ENCODE data around the gene ZNF836.

Gene ZNF836

DNA sequence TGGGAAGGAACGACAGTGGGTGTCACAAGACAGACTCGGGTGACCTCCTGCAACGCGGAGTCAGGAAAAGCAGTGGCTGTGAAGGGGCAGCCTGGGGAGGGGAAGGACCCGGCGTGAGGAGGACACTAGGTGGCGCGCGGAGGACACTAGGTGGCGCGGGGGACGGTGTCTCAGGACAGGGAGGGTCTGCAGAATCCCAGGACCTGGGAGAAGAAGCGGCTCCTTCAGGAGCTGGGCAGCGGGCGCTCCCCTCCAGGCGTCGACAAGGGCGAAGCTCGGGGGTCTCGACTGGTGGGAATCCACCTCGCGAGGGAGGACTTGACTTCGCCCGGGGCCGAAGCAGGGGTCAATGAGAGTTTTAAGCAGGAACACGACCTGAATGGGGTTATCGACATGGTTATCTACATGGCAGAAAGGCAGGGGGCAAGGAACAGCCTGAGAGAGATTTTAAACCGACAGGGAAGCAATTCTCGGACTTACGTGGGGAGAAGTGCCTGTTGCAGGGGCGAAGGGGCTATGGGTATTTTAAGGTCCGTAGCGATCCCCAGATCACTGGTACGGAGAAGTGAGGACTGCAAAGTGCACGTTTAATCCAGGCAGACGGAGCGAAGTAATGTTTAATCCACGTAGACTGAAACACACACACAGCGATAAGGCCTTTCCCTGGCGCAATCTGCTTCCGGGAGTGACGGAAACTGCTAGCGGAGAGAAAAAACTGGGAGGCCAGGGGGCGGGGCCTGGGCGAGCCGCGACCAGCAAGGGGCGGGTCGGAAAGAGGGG lies 32.0 kb downstream of the ZNF836 start, which contains the start of gene ZNF616:
TSS of gene ZNF616 (minus strand) at position 687 of the 780 bp plus-strand sequence. CDS start 9,426 bp downstream, outside the sequence.
- Histone ChIP-seq H2BK15ac (replicated peaks; ENCODE audit: low read depth) (no peak within 1 kb of the TSS), H3K9ac (ENCODE audit: low read length) (peak within 1 kb of the TSS; percentile 100), H3K4me1 (ENCODE audit: control insufficient read depth, low read depth, low read length) (peaks cover 2% of the 10 kb centered on the region), H3K79me2 (ENCODE audit: control insufficient read depth, insufficient read depth, low read length) (peaks cover 25% of the 10 kb centered on the region), H3K4ac (ENCODE audit: low read depth, low read length) (peak within 1 kb of the TSS; percentile 57), H3K4me3 (ENCODE audit: low read length) (peak within 1 kb of the TSS; percentile 94), H3K36me3 (ENCODE audit: control insufficient read depth, insufficient read depth, low read length) (no peaks in the 10 kb centered on the region), H3K79me1 (ENCODE audit: low read length) (peaks cover 7% of the 10 kb centered on the region), H3K56ac (ENCODE audit: low read length) (peak within 1 kb of the TSS; percentile 98), H4K5ac (ENCODE audit: low read length) (no peak within 1 kb of the TSS), H4K8ac (ENCODE audit: low read depth, low read length) (no peak within 1 kb of the TSS), H3K4me2 (ENCODE audit: low read length) (peak within 1 kb of the TSS; percentile 97), H3K18ac (ENCODE audit: low read length) (peak within 1 kb of the TSS; percentile 95), H3K27me3 (ENCODE audit: insufficient read depth, low read length, poor library complexity) (no peaks in the 10 kb centered on the region), H2BK120ac (ENCODE audit: low read depth, low read length) (no peak within 1 kb of the TSS), H2AK5ac (ENCODE audit: low read length) (peak within 1 kb of the TSS; percentile 82), H3K27ac (ENCODE audit: low read depth, low read length) (peak within 1 kb of the TSS; percentile 91), H3K23ac (ENCODE audit: low read length) (no peak within 1 kb of the TSS), H2BK5ac (ENCODE audit: low read length) (peak within 1 kb of the TSS; percentile 81)
- DNase-seq = peak; percentile 97
- whole genome bisulfite sequencing (ENCODE audit: extremely low coverage, insufficient coverage, low lambda C conversion rate) = no CpG with 5 or more reads among the region's 49 CpGs

DNA sequence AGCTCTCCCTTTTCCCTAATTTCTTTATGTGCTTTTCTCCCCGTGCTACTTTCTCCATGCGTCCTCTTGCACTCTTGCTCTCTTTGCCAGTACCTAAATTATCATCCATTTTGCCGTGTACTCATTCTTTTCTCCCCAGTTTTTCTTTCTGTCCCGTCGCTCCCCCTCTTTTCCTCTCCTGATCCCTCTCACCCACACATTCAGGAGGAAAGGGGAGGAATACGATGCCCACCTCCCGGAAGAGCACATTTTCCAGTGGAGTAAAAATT lies 32.5 kb downstream of the ZNF836 start:
- Histone ChIP-seq H3K27ac (ENCODE audit: low read depth, low read length) (no peak overlapping the region), H2BK120ac (ENCODE audit: low read depth, low read length) (no peak overlapping the region), H3K4me3 (ENCODE audit: low read length) (peak overlapping the region; percentile 94), H3K27me3 (ENCODE audit: insufficient read depth, low read length, poor library complexity) (no peaks in the 10 kb centered on the region), H4K8ac (ENCODE audit: low read depth, low read length) (no peak overlapping the region), H3K4me2 (ENCODE audit: low read length) (peak overlapping the region; percentile 97), H3K79me2 (ENCODE audit: control insufficient read depth, insufficient read depth, low read length) (peaks cover 26% of the 10 kb centered on the region), H3K23ac (ENCODE audit: low read length) (no peak overlapping the region), H2AK5ac (ENCODE audit: low read length) (no peak overlapping the region), H2BK5ac (ENCODE audit: low read length) (peak overlapping the region; percentile 55), H4K5ac (ENCODE audit: low read length) (no peak overlapping the region), H2BK15ac (replicated peaks; ENCODE audit: low read depth) (no peak overlapping the region), H3K79me1 (ENCODE audit: low read length) (peaks cover 8% of the 10 kb centered on the region), H3K18ac (ENCODE audit: low read length) (no peak overlapping the region), H3K4ac (ENCODE audit: low read depth, low read length) (no peak overlapping the region), H3K56ac (ENCODE audit: low read length) (peak overlapping the region; percentile 98), H3K4me1 (ENCODE audit: control insufficient read depth, low read depth, low read length) (peaks cover 2% of the 10 kb centered on the region), H3K36me3 (ENCODE audit: control insufficient read depth, insufficient read depth, low read length) (no peaks in the 10 kb centered on the region), H3K9ac (ENCODE audit: low read length) (peak overlapping the region; percentile 100)
- no CpG with 5 or more reads among the region's 7 CpGs for WGBS (ENCODE audit: extremely low coverage, insufficient coverage, low lambda C conversion rate)
- no peak for DNase-seq

DNA sequence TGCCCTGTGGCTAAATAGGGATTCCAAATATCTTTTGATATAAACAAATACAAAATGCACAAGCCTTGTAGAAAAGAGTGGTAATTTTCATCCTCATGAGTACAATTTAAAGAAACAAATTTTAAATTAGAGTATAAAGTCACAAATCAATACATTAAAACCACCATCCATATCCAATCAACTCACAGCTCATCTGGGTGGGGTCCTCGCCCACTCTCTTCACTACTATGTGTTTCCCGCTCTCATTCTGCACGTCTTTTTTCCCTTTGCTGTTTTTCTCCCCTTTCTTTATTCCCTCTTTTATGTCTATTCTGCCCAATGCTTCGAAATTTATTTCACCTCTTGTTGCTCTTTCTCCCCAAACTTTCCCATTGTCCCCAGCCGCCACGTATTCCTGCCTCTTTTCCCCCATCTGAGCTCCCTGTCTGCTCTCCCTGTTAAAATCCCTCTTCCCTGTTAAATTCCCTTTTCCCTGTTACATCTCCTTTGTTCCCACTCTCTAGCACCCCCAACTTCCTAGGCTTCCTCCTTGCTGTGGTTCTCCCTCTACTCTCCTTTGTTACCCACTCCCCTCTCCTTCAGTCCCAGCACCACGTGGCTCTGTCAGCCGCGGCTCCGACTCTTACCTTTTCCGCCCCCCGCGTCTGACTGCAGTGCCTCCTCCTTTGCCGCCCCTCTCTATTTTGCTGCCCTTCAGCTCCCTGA lies 33.0 kb downstream of the ZNF836 start:
- no peaks in the 10 kb centered on the region for H3K27me3 ChIP-seq (ENCODE audit: insufficient read depth, low read length, poor library complexity)
- H4K5ac ChIP-seq (ENCODE audit: low read length) = no peak overlapping the region
- no peak overlapping the region for H2BK15ac ChIP-seq (replicated peaks; ENCODE audit: low read depth)
- no peak overlapping the region for H3K27ac ChIP-seq (ENCODE audit: low read depth, low read length)
- peak overlapping the region; percentile 97 for H3K4me2 ChIP-seq (ENCODE audit: low read length)
- H3K23ac ChIP-seq (ENCODE audit: low read length) = no peak overlapping the region
- peak; percentile 86 for DNase-seq
- no peaks in the 10 kb centered on the region for H3K36me3 ChIP-seq (ENCODE audit: control insufficient read depth, insufficient read depth, low read length)
- H3K4ac ChIP-seq (ENCODE audit: low read depth, low read length) = no peak overlapping the region
- no peak overlapping the region for H2AK5ac ChIP-seq (ENCODE audit: low read length)
- peaks cover 2% of the 10 kb centered on the region for H3K4me1 ChIP-seq (ENCODE audit: control insufficient read depth, low read depth, low read length)
- peak overlapping the region; percentile 22 for H3K18ac ChIP-seq (ENCODE audit: low read length)
- peaks cover 26% of the 10 kb centered on the region for H3K79me2 ChIP-seq (ENCODE audit: control insufficient read depth, insufficient read depth, low read length)
- H3K56ac ChIP-seq (ENCODE audit: low read length) = peak overlapping the region; percentile 98
- no CpG with 5 or more reads among the region's 14 CpGs for WGBS (ENCODE audit: extremely low coverage, insufficient coverage, low lambda C conversion rate)
- H2BK120ac ChIP-seq (ENCODE audit: low read depth, low read length) = no peak overlapping the region
- peak overlapping the region; percentile 55 for H2BK5ac ChIP-seq (ENCODE audit: low read length)
- peak overlapping the region; percentile 100 for H3K9ac ChIP-seq (ENCODE audit: low read length)
- peaks cover 9% of the 10 kb centered on the region for H3K79me1 ChIP-seq (ENCODE audit: low read length)
- H3K4me3 ChIP-seq (ENCODE audit: low read length) = peak overlapping the region; percentile 94
- H4K8ac ChIP-seq (ENCODE audit: low read depth, low read length) = no peak overlapping the region

DNA sequence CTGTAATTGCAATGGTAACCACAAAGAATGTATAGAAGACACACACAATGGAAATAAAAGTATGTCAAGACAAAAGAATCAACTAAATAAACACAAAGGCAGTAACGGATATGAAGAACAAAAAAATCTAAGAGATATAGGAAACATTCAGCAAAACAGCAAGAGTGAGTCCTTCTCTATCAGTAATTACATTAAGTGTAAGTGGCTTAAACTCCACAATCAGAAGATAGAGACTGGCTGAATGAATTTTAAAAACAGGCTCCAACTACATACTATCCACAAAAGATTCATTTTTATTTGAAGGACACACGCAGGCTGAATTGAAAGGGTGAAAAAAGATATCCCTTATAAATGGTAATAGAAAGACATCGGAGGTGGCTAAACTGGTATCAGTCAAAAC lies 51.1 kb downstream of the ZNF836 start:
- Histone ChIP-seq H3K9ac (ENCODE audit: low read length) (no peak overlapping the region), H3K18ac (ENCODE audit: low read length) (no peak overlapping the region), H2BK120ac (ENCODE audit: low read depth, low read length) (no peak overlapping the region), H3K27ac (ENCODE audit: low read depth, low read length) (no peak overlapping the region), H2AK5ac (ENCODE audit: low read length) (no peak overlapping the region), H2BK15ac (replicated peaks; ENCODE audit: low read depth) (no peak overlapping the region), H3K36me3 (ENCODE audit: control insufficient read depth, insufficient read depth, low read length) (peaks cover 22% of the 10 kb centered on the region), H3K4ac (ENCODE audit: low read depth, low read length) (no peak overlapping the region), H3K23ac (ENCODE audit: low read length) (no peak overlapping the region), H3K56ac (ENCODE audit: low read length) (no peak overlapping the region), H4K8ac (ENCODE audit: low read depth, low read length) (no peak overlapping the region), H3K4me3 (ENCODE audit: low read length) (no peak overlapping the region), H2BK5ac (ENCODE audit: low read length) (no peak overlapping the region), H3K27me3 (ENCODE audit: insufficient read depth, low read length, poor library complexity) (no peaks in the 10 kb centered on the region), H3K4me1 (ENCODE audit: control insufficient read depth, low read depth, low read length) (no peaks in the 10 kb centered on the region), H3K4me2 (ENCODE audit: low read length) (no peak overlapping the region), H3K79me2 (ENCODE audit: control insufficient read depth, insufficient read depth, low read length) (no peaks in the 10 kb centered on the region), H4K5ac (ENCODE audit: low read length) (no peak overlapping the region), H3K79me1 (ENCODE audit: low read length) (peaks cover 2% of the 10 kb centered on the region)
- WGBS (ENCODE audit: extremely low coverage, insufficient coverage, low lambda C conversion rate) = no CpG with 5 or more reads among the region's 3 CpGs
- DNase-seq = no peak

- Histone ChIP-seq H4K8ac (ENCODE audit: low read depth, low read length) (no peak overlapping the region), H3K4me2 (ENCODE audit: low read length) (no peak overlapping the region), H3K27ac (ENCODE audit: low read depth, low read length) (no peak overlapping the region), H3K18ac (ENCODE audit: low read length) (no peak overlapping the region), H3K4me3 (ENCODE audit: low read length) (peak overlapping the region; percentile 33), H3K56ac (ENCODE audit: low read length) (no peak overlapping the region), H3K79me1 (ENCODE audit: low read length) (no peaks in the 10 kb centered on the region), H2AK5ac (ENCODE audit: low read length) (no peak overlapping the region), H3K27me3 (ENCODE audit: insufficient read depth, low read length, poor library complexity) (no peaks in the 10 kb centered on the region), H3K23ac (ENCODE audit: low read length) (no peak overlapping the region), H3K36me3 (ENCODE audit: control insufficient read depth, insufficient read depth, low read length) (peaks cover 18% of the 10 kb centered on the region), H3K9ac (ENCODE audit: low read length) (no peak overlapping the region), H3K4me1 (ENCODE audit: control insufficient read depth, low read depth, low read length) (no peaks in the 10 kb centered on the region), H3K79me2 (ENCODE audit: control insufficient read depth, insufficient read depth, low read length) (no peaks in the 10 kb centered on the region), H2BK15ac (replicated peaks; ENCODE audit: low read depth) (no peak overlapping the region), H4K5ac (ENCODE audit: low read length) (no peak overlapping the region), H2BK5ac (ENCODE audit: low read length) (no peak overlapping the region), H3K4ac (ENCODE audit: low read depth, low read length) (no peak overlapping the region), H2BK120ac (ENCODE audit: low read depth, low read length) (no peak overlapping the region)
- WGBS (ENCODE audit: extremely low coverage, insufficient coverage, low lambda C conversion rate) = no CpG with 5 or more reads among the region's 12 CpGs
- DNase-seq = peak; percentile 20
Observed at GRCh38 chr19:52115526-52116053, 55.8 kb downstream of the ZNF836 start.

Data from mesendoderm (in vitro differentiated cells).